IMR-90 (cell line): ENCODE data around the gene TMEM245. TPM values are rescaled to one million over a fixed set of nuclear protein-coding genes. Genes with fewer than 3 reads are reported as not detected.
A peak's percentile ranks its signal among the peaks of the same experiment; 100 is the strongest.

Experiments
- ATAC-seq: fragments of 200-7000 bp; cut with Tn5 transposase; 2 replicates; pipeline ENCODE4 v1.9.1; 2020; ENCODE audit warnings: low read depth, mild to moderate bottlenecking, moderate library complexity
- BruUV-seq: library from RNA; stranded (reverse); fragments of 400-500 nt; replicated peaks from 2 replicates; lab custom pipeline; 2021; lab: Mats Ljungman, UMichigan
- CTCF ChIA-PET: fragments of 300-600 bp; formaldehyde crosslinking; extraction: SDS; loops from one replicate; lab custom pipeline; 2021; ENCODE audit warnings: antibody characterized with exemption; lab: Yijun Ruan, JAX
- POLR2A ChIA-PET: fragments of 300-600 bp; sonication (Branson Sonifier 250); formaldehyde crosslinking; loops from one replicate; lab custom pipeline; 2022; ENCODE audit warnings: antibody characterized with exemption; ENCODE audit not compliant: unreplicated experiment; lab: Charles Lee
- DNase-seq: peaks from one replicate; pipeline ENCODE4 v3.0.0; 2013
- H2AFZ ChIP-seq: replicated peaks from 2 replicates; pipeline ENCODE3; 2013; ENCODE audit warnings: low read length, mild to moderate bottlenecking; ENCODE audit not compliant: poor library complexity
- H2AK5ac ChIP-seq: 2 replicates; pipeline ENCODE4 v1.6.1; 2013; ENCODE audit warnings: low read depth, low read length, inconsistent platforms
- H2AK9ac ChIP-seq: replicated peaks from 2 replicates; pipeline ENCODE3; 2013; ENCODE audit warnings: mild to moderate bottlenecking, low read depth, low read length, moderate library complexity; ENCODE audit not compliant: poor library complexity
- H2BK120ac ChIP-seq: 2 replicates; pipeline ENCODE4 v1.6.1; 2013; ENCODE audit warnings: low read depth, low read length, inconsistent platforms
- H2BK15ac ChIP-seq: 3 replicates; pipeline ENCODE4 v1.6.1; 2013; ENCODE audit warnings: low read depth, low read length, inconsistent platforms
- H2BK20ac ChIP-seq: 2 replicates; pipeline ENCODE4 v1.6.1; 2013; ENCODE audit warnings: low read depth, mild to moderate bottlenecking, inconsistent platforms, low read length, moderate library complexity
- H2BK5ac ChIP-seq: 2 replicates; pipeline ENCODE4 v1.6.1; 2013; ENCODE audit warnings: mild to moderate bottlenecking, low read depth, low read length, inconsistent platforms; ENCODE audit not compliant: poor library complexity, severe bottlenecking
- H3K14ac ChIP-seq: replicated peaks from 2 replicates; pipeline ENCODE4 v1.6.1; 2013; ENCODE audit warnings: low read depth, low read length, inconsistent platforms
- H3K18ac ChIP-seq: 2 replicates; pipeline ENCODE4 v1.6.1; 2013; ENCODE audit warnings: low read depth, low read length, control low read depth
- H3K23ac ChIP-seq: 2 replicates; pipeline ENCODE4 v1.6.1; 2013; ENCODE audit warnings: low read depth, low read length, inconsistent platforms
- H3K27ac ChIP-seq: 2 replicates; pipeline ENCODE4 v1.5.1; 2013; ENCODE audit warnings: mild to moderate bottlenecking, control low read depth, low read length; ENCODE audit not compliant: insufficient read depth
- H3K27me3 ChIP-seq: 2 replicates; pipeline ENCODE4 v1.6.1; 2013; ENCODE audit warnings: low read length; ENCODE audit not compliant: control insufficient read depth, insufficient read depth
- H3K36me3 ChIP-seq: 2 replicates; pipeline ENCODE4 v1.6.1; 2013; ENCODE audit warnings: low read length, mixed read lengths; ENCODE audit not compliant: control insufficient read depth, insufficient read depth
- H3K4ac ChIP-seq: 2 replicates; pipeline ENCODE4 v1.6.1; 2013; ENCODE audit warnings: low read depth, low read length, inconsistent platforms
- H3K4me1 ChIP-seq: 2 replicates; pipeline ENCODE4 v1.6.1; 2013; ENCODE audit warnings: low read length, mixed read lengths; ENCODE audit not compliant: control insufficient read depth, insufficient read depth
- H3K4me2 ChIP-seq: 2 replicates; pipeline ENCODE4 v1.6.1; 2013; ENCODE audit warnings: low read depth, mild to moderate bottlenecking, control low read depth, low read length, moderate library complexity
- H3K4me3 ChIP-seq: 2 replicates; pipeline ENCODE4 v1.5.1; 2013; ENCODE audit warnings: low read depth, mild to moderate bottlenecking, control low read depth, low read length, moderate library complexity; ENCODE audit not compliant: insufficient read depth
- H3K56ac ChIP-seq: 2 replicates; pipeline ENCODE4 v1.6.1; 2013; ENCODE audit warnings: low read length, inconsistent platforms; ENCODE audit not compliant: insufficient read depth; ENCODE audit errors: extremely low read depth
- H3K79me1 ChIP-seq, 2 experiments: 2 replicates each; pipeline ENCODE4 v1.6.1; 2013; ENCODE audit warnings: low read length in 2 of 2, inconsistent platforms in 1 of 2, low read depth in 1 of 2
- H3K9ac ChIP-seq: 2 replicates; pipeline ENCODE4 v1.6.1; 2013; ENCODE audit warnings: low read depth, low read length, control low read depth
- H3K9me1 ChIP-seq: 2 replicates; pipeline ENCODE4 v1.6.1; 2013; ENCODE audit warnings: low read length, inconsistent platforms; ENCODE audit not compliant: insufficient read depth
- H3K9me3 ChIP-seq: 2 replicates; pipeline ENCODE4 v1.6.1; 2013; ENCODE audit warnings: low read length; ENCODE audit not compliant: control insufficient read depth, insufficient read depth
- H4K20me1 ChIP-seq: 2 replicates; pipeline ENCODE4 v1.6.1; 2013; ENCODE audit warnings: low read length, inconsistent platforms; ENCODE audit not compliant: insufficient read depth
- H4K5ac ChIP-seq: 2 replicates; pipeline ENCODE4 v1.6.1; 2013; ENCODE audit warnings: mild to moderate bottlenecking, low read depth, low read length, control low read depth
- H4K8ac ChIP-seq, 2 experiments: 2 replicates each; pipeline ENCODE4 v1.6.1; 2013; ENCODE audit warnings: low read depth in 2 of 2, low read length in 2 of 2, control low read depth in 1 of 2, inconsistent platforms in 1 of 2
- H4K91ac ChIP-seq: 2 replicates; pipeline ENCODE4 v1.6.1; 2013; ENCODE audit warnings: low read depth, low read length, inconsistent platforms; ENCODE audit not compliant: insufficient read depth
- CEBPB ChIP-seq: IDR thresholded peaks from 2 replicates; pipeline ENCODE4 v1.6.1; 2012; ENCODE audit warnings: low read depth, low read length, improper control_type of control experiment
- dilution Hi-C: fragments of 300-500 bp; cut with HindIII; formaldehyde crosslinking; loops from one replicate; pipeline ENCODE4 v1.14.3; 2018; ENCODE audit warnings: low sequenced_read_pairs; ENCODE audit not compliant: unreplicated experiment
- in situ Hi-C: fragments of 300-500 bp; cut with MboI; formaldehyde crosslinking; loops from 3 replicates; pipeline ENCODE4 v1.14.3; 2019; ENCODE audit warnings: low sequenced_read_pairs, inconsistent platforms, mixed read lengths
- intact Hi-C: fragments of 100-400 bp; cut with micrococcal nuclease; formaldehyde crosslinking; loops from 2 replicates; pipeline ENCODE4 v1.10.0; 2022
- polyA plus RNA-seq, 3 experiments: library from polyadenylated mRNA; depleted of rRNA; stranded (reverse); fragments of >200 nt; gene quantifications; 2 replicates each; pipeline ENCODE4 v1.2.3, GENCODE V29; 2012; ENCODE audit warnings: low replicate concordance in 1 of 3
- total RNA-seq: library from RNA; depleted of rRNA; stranded (reverse); fragments of >200 nt; gene quantifications from 2 replicates; pipeline ENCODE4 v1.2.3, GENCODE V29; 2012
- TF ChIP-seq, protein P1 (sequence below): fragments of 150-350 bp; IDR thresholded peaks from 2 replicates; pipeline ENCODE4 v1.6.1; 2017; ENCODE audit warnings: mild to moderate bottlenecking, antibody characterized with exemption, low read length, low read depth

The TMEM245 gene
- total and polyA plus RNA-seq, 2 of the 4 experiments (the other 2 are of a cell fraction): 24.8 to 57.9 TPM

DNA sequence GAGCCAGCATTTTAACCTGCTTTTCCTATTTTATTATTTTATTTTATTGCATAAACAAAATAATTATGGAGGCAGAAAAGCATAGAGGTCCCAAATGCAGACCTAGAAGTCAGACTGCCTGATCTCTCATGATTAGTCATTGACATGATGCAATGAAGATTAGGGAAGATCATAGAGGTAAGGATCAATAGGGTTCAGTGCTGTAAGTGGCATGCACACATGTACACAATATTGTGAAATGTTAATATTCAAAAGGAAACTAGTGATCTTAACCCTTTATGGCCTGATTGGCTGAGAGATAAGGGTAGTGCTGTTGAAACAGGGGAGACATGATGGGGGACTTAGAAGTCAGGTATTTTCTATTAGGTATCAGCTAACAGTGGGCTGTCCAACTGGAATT, 48.4 kb upstream of the TMEM245 start:
- TF ChIP-seq CEBPB: peak; percentile 33
- TF ChIP-seq, protein P1, sequence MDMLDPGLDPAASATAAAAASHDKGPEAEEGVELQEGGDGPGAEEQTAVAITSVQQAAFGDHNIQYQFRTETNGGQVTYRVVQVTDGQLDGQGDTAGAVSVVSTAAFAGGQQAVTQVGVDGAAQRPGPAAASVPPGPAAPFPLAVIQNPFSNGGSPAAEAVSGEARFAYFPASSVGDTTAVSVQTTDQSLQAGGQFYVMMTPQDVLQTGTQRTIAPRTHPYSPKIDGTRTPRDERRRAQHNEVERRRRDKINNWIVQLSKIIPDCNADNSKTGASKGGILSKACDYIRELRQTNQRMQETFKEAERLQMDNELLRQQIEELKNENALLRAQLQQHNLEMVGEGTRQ: no peak
- no peak overlapping the region for H3K4me2 ChIP-seq
- no peak overlapping the region for H2AK9ac ChIP-seq
- no peak overlapping the region for H2BK15ac ChIP-seq
- no peaks in the 10 kb centered on the region for H3K79me1 ChIP-seq
- H3K4ac ChIP-seq: no peak overlapping the region
- dilution Hi-C loops (no loop called here), intact Hi-C loops (no loop called here), in situ Hi-C loops (loop anchor here (10.0 kb wide), 1 partner anchor 63 kb away; no protein-coding TSS in a partner anchor)
- H3K9me1 ChIP-seq: no peaks in the 10 kb centered on the region
- peaks cover 46% of the 10 kb centered on the region for H3K27me3 ChIP-seq
- H2AFZ ChIP-seq: no peak overlapping the region
- no peak overlapping the region for H4K8ac ChIP-seq
- POLR2A ChIA-PET: no interaction called here
- BruUV-seq: no TSS peak
- CTCF ChIA-PET: no interaction called here
- peaks cover 2% of the 10 kb centered on the region for H3K9me3 ChIP-seq
- no peak overlapping the region for H2AK5ac ChIP-seq
- H3K4me3 ChIP-seq: no peak overlapping the region
- H3K36me3 ChIP-seq: no peaks in the 10 kb centered on the region
- no peak overlapping the region for H3K18ac ChIP-seq
- no peak overlapping the region for H3K23ac ChIP-seq
- H2BK5ac ChIP-seq: no peak overlapping the region
- ATAC-seq (no peak), DNase-seq (no peak)
- H4K20me1 ChIP-seq: no peaks in the 10 kb centered on the region
- H3K14ac ChIP-seq: no peak overlapping the region
- H3K56ac ChIP-seq: no peak overlapping the region
- no peaks in the 10 kb centered on the region for H3K4me1 ChIP-seq
- H2BK20ac ChIP-seq: no peak overlapping the region
- H4K91ac ChIP-seq: no peak overlapping the region
- H4K5ac ChIP-seq: no peak overlapping the region
- no peak overlapping the region for H3K9ac ChIP-seq
- no peak overlapping the region for H2BK120ac ChIP-seq
- H3K27ac ChIP-seq: no peak overlapping the region
